ENCODE results near the gene ZNF512.
"Not testable (repeated sequence)": the region's sequence is repeated elsewhere in the genome, so short reads cannot be mapped to it uniquely, and the experiment has no call there.

ZNF512 gene

GRCh38 chr2:27582695-27583389 lies at the start of gene ZNF512:
Gene ZNF512 (plus strand): TSS chr2:27583042. CDS start chr2:27583113, 71 bp downstream.
- peak; percentile 57 to 60 for DNase-seq (ENCODE audit: extremely low read depth in 1 of 2, low read depth in 1 of 2)

GRCh38 chr2:27537287-27537686 lies 45.6 kb upstream of the ZNF512 start:
- no peak for DNase-seq (ENCODE audit: extremely low read depth in 1 of 2, low read depth in 1 of 2)

- not testable (repeated sequence) for DNase-seq (ENCODE audit: extremely low read depth in 1 of 2, low read depth in 1 of 2)
Observed at GRCh38 chr2:27538839-27539450, 43.9 kb upstream of the ZNF512 start.

- DNase-seq (ENCODE audit: extremely low read depth in 1 of 2, low read depth in 1 of 2), result not testable (repeated sequence)
Observed at GRCh38 chr2:27539649-27540048, 43.2 kb upstream of the ZNF512 start.

GRCh38 chr2:27544143-27544821 lies 38.6 kb upstream of the ZNF512 start:
- DNase-seq (ENCODE audit: extremely low read depth in 1 of 2, low read depth in 1 of 2), result no peak

- DNase-seq (ENCODE audit: extremely low read depth in 1 of 2, low read depth in 1 of 2), result no peak
Observed at GRCh38 chr2:27545348-27546141, 37.3 kb upstream of the ZNF512 start.

GRCh38 chr2:27549303-27549702 lies 33.5 kb upstream of the ZNF512 start:
- DNase-seq (ENCODE audit: extremely low read depth in 1 of 2, low read depth in 1 of 2), result no peak

GRCh38 chr2:27551514-27551913 lies 31.3 kb upstream of the ZNF512 start:
- DNase-seq (ENCODE audit: extremely low read depth in 1 of 2, low read depth in 1 of 2), result no peak

GRCh38 chr2:27552941-27553340 lies 29.9 kb upstream of the ZNF512 start:
- DNase-seq (ENCODE audit: extremely low read depth in 1 of 2, low read depth in 1 of 2), result no peak

- not testable (repeated sequence) for DNase-seq (ENCODE audit: extremely low read depth in 1 of 2, low read depth in 1 of 2)
Observed at GRCh38 chr2:27554451-27554850, 28.4 kb upstream of the ZNF512 start.

- DNase-seq (ENCODE audit: extremely low read depth in 1 of 2, low read depth in 1 of 2), result no peak
Observed at GRCh38 chr2:27559228-27559627, 23.6 kb upstream of the ZNF512 start.

GRCh38 chr2:27561060-27561459 lies 21.8 kb upstream of the ZNF512 start:
- no peak for DNase-seq (ENCODE audit: extremely low read depth in 1 of 2, low read depth in 1 of 2)

GRCh38 chr2:27566628-27567027 lies 16.2 kb upstream of the ZNF512 start:
- no peak for DNase-seq (ENCODE audit: extremely low read depth in 1 of 2, low read depth in 1 of 2)

GRCh38 chr2:27569398-27569797 lies 13.4 kb upstream of the ZNF512 start:
- DNase-seq (ENCODE audit: extremely low read depth in 1 of 2, low read depth in 1 of 2), result no peak

- DNase-seq (ENCODE audit: extremely low read depth in 1 of 2, low read depth in 1 of 2), result no peak
Observed at GRCh38 chr2:27571197-27571596, 11.6 kb upstream of the ZNF512 start.

- no peak for DNase-seq (ENCODE audit: extremely low read depth in 1 of 2, low read depth in 1 of 2)
Observed at GRCh38 chr2:27571681-27572080, 11.2 kb upstream of the ZNF512 start.

- DNase-seq (ENCODE audit: extremely low read depth in 1 of 2, low read depth in 1 of 2), result no peak
Observed at GRCh38 chr2:27572439-27572838, 10.4 kb upstream of the ZNF512 start.

- no peak for DNase-seq (ENCODE audit: extremely low read depth in 1 of 2, low read depth in 1 of 2)
Observed at GRCh38 chr2:27572998-27573429, 9.8 kb upstream of the ZNF512 start.

GRCh38 chr2:27573452-27573851 lies 9.4 kb upstream of the ZNF512 start:
- DNase-seq (ENCODE audit: extremely low read depth in 1 of 2, low read depth in 1 of 2), result no peak

- DNase-seq (ENCODE audit: extremely low read depth in 1 of 2, low read depth in 1 of 2), result no peak
Observed at GRCh38 chr2:27581417-27582128, 1.3 kb upstream of the ZNF512 start.

Data from activated CD8-positive, alpha-beta memory T cell treated with anti-CD3 and anti-CD28 coated beads for 1 hour (primary cell).